Hindlimb muscle (tissue), 1 donor: ENCODE data around the gene CHST15. TPM values are rescaled to one million over a fixed set of nuclear protein-coding genes. Genes with fewer than 3 reads are reported as not detected.

Experiments used
- DNase-seq: peaks from one replicate; pipeline ENCODE4 v3.0.0-alpha.2; 2013
- polyA plus RNA-seq: library from polyadenylated mRNA; unstranded; fragments of 120-200 nt; gene quantifications from one replicate; pipeline ENCODE4 v1.2.1, GENCODE V29; 2013; ENCODE audit not compliant: insufficient read length

CHST15 gene
- polyA plus RNA-seq, 1 donor: 15.3 TPM

- DNase-seq: no peak
These were observed 128.4 kb downstream of the CHST15 start for GRCh38 chr10:123964953-123965352.

DNA sequence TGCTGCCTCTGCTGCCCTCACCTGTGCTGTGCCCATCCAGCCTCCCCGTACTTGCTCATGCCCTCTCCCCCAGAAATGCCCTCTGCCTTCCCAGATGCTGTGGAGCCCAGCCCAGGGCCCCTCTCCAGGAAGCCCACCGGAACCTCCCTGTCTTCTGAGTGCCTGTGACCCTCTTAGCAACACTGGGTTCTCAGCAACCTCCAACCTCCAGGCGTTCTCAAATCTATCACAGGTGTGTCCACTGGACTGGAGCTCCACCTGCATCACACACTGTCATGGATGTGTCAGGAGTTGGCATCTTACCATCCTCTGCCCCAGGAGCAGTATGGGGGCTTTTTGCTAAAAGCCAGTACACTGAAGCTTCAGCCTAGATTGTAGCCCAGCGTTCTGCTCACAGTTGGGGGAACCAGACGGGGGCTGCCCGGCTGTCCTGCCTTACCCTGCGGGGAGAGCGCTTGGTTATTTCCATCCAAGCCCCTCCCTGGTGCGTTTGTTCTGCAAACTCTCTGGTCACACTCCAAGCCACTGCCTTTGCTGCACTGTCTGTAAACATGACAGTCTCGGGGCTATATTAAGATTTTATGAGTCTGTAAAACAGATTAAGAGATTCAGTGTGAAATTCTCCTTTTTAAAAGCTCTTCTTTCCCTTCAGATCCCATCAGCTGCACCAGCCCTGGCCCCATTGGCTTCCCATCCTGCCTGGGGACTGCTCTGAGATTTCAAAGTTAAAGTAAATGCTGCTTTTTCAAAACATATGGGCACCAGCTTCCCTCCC is 130.5 kb downstream of the CHST15 start:
- DNase-seq: no peak

- DNase-seq: no peak
These were observed 135.2 kb downstream of the CHST15 start for GRCh38 chr10:123958241-123958640.

Other genes with a start within 250 kb of the CHST15 start
- gene CPXM2, start 201.8 kb downstream of the CHST15 start, polyA plus RNA-seq: 0.97 TPM